ENCODE data around the gene ZNF618.
A peak's percentile ranks its signal among the peaks of the same experiment; 100 is the strongest.

Gene ZNF618

DNA sequence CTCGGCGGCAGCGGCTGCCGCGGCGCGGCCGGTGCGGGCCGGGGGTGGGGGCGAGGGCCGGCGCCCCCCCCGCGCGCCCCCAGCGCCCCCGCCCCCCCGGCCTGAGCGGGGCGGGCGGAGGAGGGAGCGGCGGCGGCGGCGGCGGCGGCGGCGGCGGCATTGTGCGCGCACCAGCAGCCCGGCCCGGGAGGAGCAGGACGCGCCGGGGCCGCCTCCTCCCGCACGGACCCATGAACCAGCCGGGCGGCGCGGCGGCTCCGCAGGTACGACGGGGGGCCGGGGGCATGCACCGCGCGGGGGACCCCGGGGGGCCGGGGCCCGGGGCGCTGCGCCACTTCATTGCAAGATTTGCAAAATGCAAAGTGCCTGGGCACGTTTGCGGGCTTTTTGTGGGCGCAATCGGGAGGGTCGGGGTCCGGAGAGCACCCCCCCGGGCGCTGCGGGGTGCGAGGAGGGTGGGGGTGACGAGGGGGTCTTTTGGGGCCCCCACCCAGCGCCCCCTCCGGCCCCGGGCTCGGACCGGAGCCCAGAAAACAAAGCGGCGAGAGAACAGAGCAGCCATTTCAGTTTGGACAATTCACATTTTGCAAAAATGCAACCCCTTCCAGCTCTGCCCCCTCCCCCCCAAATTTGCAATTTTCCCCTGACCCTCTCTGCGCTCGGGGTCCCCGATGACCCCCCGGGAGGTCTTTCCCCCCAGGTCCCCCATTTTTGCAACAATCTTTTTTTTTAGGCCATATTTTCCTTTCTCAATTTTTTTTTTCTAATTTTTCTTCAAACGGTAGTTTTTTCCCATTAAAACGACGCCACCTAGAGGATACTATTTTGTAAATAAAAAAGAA is at the start of gene ZNF618:
ZNF618 (plus strand) TSS at position 159 of the 842 bp plus-strand sequence; CDS start at position 231, 72 bp downstream.
- peak; percentile 69 for FAIRE-seq

GRCh38 chr9:113828221-113828620 is 47.9 kb upstream of the ZNF618 start:
- FAIRE-seq = no peak

DNA sequence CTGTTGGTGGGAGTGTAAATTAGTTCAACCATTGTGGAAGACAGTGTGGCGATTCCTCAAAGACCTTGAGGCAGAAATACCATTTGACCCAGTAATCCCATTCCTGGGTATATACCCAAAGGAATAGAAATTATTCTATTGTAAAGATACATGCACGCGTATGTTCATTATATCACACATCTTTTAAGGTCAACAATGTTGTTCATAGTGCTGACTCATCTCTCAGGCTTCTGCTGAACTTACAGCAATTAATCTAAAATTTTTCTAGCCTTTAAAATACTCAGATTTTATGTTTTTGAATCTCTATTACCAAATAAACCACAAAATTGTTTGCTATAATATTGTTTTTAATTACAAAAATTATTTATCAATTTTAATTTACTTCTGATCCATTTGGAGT is 38.8 kb upstream of the ZNF618 start:
- FAIRE-seq = no peak

DNA sequence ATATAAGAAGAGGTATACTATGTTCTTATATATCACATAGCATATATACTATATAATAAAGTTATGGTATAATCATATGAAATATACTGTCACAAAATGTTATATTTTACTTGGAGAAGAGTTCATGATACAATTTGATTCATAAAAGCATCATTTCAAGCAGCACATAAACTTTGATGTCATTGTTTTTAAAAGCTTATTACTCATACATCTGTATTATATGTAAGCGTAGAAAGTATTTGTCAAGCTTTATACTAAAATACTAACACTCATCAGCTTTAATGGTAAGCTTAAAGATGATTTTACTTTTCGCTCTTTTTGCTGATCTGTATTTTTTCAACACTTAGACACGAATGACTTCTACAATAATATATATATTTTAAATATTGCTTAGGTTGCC is 34.0 kb upstream of the ZNF618 start:
- no peak for FAIRE-seq

- no peak for FAIRE-seq
Measured at GRCh38 chr9:113844466-113844865, 31.6 kb upstream of the ZNF618 start.

- no peak for FAIRE-seq
Measured at GRCh38 chr9:113851359-113851758, 24.8 kb upstream of the ZNF618 start.

DNA sequence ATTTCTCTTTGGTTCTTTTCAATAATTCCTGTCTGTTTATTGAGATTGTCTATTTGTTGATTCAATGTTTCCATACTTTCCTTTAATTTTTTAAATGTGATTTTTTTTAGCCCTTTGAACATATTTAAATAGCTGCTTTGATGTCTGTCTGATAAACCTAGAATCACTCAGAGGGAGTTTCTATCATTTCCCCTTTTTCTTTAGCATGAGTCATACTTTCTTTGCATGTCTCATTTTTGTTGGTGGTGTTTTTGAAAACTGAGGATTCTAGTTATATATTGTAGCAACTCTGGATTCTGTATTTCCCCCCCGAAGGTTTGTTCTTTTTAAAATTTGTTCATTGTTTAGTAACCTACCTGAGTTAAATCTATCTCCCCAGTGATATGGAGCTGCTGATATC is 24.2 kb upstream of the ZNF618 start:
- FAIRE-seq = no peak

DNA sequence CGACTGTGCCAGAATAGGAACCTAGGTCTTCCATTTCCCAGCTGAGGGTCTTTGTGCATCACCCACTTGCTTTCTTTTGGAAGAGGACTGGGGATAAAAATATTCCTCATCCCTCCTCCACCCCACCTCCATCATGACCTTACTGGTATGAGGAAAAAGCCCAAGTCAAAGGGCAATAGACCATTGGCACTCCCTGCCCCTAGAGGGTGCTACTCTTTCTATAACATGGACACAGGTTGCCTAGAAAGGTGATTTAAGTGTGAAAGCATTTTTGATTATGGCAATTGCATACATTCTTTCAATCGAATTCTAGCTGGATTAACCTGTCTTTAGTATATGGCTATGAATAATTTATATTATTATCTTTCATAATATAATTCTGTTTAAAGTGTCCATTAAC is 22.8 kb upstream of the ZNF618 start:
- FAIRE-seq = no peak

DNA sequence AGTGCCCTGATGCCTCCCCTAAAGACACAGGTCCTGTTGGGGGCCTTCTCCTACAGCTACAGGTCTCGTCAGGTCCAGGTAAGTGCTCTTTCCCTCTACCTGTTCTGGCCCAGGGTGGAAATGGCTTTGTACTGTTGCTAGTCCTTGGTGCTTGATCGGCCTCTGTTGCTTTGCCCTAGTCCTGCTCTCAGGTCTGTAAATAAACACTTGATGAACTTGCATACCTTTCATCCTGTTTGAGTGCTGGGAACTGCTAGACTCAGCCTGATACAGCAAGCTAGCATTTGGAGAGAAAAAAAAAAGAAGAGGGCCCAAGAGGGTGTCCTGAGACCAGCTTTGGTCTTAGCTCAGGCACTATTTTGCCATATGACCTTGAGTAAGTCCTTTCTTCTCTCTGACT is 21.8 kb upstream of the ZNF618 start:
- FAIRE-seq = no peak

DNA sequence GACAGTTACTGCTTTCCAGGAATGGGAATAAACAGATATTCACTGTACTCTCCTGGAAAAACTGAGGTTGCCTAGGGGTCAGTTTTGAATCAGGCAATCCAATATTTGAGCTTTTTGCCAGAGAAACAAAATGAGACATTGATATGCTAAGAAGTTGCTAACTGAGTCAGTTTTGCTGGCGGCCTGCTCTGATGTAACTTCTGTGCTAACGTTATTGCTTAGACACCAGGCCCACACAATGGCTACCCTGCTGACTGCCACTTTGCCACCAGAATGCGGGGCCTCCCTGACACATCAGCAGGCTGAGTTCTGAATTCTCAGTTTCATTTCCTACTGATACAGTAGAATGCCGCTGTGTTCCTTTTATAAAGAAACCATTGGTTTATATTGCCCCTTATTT is 18.2 kb upstream of the ZNF618 start:
- FAIRE-seq = no peak

- FAIRE-seq = no peak
Measured at GRCh38 chr9:113858282-113858681, 17.8 kb upstream of the ZNF618 start.

DNA sequence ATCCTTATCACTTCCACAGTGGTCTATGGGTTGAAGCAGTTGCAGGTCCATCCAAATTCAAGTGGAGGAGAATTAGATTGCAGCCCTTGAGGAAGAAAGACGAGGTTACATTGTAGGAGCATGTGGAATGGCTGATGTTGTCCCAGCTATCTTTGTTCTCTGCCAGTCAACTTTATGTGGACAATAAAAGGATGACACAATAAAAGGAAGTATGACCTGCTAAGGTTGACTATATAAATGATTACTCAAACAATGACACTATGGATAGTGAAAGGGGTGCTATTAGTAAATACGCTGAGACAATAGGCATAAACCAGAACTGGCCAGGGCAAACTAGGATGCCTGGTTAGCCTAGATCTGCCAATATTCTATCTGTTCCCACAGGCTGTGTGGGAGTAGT is 12.8 kb upstream of the ZNF618 start:
- no peak for FAIRE-seq

DNA sequence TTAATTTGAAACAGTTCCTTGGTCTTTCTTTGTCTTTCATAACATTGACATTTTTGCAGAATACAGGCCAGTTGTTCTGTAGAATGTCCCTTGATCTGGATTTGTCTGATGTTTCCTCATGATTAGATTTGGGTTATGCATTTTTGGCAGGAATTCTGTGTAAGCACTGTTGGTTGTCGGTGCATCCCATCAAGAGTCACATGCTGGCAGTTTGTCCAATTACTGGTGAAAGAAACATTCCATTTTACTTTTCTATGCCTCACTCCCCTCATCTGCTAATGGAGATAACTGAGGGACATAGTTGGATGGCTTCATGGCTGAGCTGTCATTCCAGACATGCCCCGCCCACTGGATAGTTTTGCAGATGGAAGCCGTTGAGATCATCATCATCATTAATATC is 7.6 kb upstream of the ZNF618 start:
- no peak for FAIRE-seq

DNA sequence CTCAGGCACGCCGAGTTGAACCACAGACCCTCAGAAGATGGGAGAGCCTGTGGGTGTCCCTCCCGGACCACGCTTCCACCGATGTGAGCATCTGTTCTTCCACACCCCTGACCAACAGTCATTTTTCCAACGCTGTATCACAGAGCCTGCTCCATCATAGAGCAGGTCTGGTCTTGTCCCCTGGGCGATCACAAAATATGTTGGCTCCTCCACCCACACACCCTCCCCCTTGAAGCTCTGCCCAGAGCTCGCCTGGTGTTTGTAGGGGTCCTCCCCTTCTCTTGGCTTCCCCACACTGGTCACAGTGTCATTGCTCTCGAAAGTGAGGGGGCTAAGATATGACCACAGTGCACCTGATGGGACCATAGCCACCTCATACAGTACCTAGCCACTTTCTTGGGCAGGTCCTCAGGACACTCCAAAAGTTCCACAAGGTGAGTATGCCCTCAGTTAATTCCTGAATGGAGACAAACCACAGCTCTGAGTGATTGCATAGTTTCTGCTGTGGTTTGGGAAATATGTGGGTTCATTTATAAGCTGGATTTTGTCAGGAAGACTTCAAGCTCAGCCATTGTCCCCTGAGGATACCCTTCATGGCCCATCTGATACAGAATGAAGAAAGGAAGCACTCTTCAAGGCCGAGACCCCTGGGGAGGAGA is 3.5 kb upstream of the ZNF618 start:
- no peak for FAIRE-seq

DNA sequence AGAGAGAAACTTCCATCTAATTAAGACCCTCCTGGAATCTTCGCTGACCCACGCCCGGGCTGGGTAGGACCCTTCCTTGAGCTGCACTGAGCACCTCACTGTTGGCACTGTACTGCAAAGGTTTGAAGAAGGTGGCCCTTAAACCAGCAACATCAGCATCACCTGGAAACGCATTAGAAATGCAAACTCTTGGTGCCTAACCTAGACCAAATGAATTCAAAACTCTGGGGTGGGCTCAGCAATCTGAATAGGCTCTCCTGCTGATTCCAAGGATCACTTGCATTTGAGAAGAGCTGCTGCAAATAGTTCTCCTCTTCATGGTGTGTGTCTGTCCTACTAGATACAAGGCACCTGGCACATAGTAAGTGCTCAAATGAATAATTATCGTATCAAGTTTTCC is 2.7 kb upstream of the ZNF618 start:
- FAIRE-seq = no peak

DNA sequence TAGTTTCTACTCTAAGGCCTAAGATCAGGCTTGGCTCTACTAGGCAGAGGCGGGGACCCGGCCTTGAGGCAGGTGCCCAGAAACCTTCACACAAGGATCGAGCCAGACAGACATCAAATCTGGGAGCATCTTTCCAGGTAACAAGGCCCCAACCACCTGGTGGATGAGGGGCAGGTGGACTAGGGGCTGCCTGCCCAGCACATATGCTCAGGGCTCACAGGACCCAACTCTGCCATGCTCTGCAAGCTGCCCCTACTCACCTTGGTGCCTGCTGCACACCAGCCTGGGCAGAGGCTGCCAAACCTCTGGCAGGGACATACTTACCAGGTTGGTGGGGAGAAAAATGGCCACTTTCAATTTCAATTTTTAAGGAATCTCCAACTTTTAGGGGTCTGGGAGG is 2.2 kb upstream of the ZNF618 start:
- no peak for FAIRE-seq

DNA sequence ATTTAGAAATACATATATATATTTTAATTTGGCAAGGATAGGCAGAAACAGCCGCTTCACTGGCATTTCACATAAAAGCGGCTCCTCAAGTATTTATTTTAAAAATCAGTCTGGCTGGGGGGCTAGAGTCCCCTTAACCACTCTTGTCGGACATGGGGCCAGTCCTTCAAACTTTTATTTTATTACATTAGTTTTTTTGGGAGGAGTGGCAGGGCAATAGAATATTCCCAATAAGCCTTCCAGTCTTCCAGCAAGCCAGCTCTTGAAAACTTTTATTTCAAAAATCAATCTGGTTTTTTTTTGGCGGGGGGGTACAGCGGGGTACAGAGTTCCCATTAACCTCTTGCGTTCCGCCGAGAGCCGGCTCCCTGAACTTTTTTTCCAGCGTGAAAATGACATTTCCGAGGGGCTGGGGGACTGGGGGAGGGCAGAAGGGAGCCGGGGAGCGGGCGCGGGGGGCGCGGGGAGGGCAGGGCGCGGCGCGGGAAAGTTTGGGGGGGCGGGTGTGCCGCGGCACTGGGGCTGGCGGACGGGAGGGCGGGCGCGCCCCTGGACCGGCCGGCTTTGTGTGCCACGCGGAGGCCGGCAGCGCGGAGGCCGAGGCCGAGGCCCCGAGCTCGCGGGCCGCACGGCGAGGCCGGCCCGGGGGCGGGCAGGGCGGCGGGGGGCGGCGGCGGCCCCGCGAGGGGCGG is 504 bp upstream of the ZNF618 start:
- FAIRE-seq = no peak

GRCh38 chr9:113876993-113877368 is 872 bp downstream of the ZNF618 start:
- FAIRE-seq = no peak

- no peak for FAIRE-seq
Measured at GRCh38 chr9:113879318-113879717, 3.2 kb downstream of the ZNF618 start.

- FAIRE-seq = no peak
Measured at GRCh38 chr9:113879911-113880310, 3.8 kb downstream of the ZNF618 start.

DNA sequence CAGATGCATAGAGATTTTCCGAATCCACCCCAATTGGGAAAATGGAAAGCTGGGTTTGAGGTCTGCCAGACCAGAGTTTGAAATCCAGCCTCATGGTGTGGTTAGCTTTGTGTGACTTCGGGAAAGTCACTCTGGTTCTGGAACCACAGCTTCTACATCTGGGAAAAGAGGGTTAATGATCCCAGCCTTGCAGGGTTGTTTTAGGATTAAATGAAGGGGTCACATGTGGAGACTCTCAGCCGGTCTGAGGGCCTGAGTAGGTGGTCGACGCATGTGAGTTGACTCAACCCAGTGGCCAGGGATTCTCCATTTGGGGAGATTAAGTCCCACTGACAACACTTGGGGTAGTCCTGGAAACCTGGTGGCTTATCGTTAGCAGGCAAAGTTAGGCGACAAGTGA is 6.1 kb downstream of the ZNF618 start:
- FAIRE-seq = no peak

DNA sequence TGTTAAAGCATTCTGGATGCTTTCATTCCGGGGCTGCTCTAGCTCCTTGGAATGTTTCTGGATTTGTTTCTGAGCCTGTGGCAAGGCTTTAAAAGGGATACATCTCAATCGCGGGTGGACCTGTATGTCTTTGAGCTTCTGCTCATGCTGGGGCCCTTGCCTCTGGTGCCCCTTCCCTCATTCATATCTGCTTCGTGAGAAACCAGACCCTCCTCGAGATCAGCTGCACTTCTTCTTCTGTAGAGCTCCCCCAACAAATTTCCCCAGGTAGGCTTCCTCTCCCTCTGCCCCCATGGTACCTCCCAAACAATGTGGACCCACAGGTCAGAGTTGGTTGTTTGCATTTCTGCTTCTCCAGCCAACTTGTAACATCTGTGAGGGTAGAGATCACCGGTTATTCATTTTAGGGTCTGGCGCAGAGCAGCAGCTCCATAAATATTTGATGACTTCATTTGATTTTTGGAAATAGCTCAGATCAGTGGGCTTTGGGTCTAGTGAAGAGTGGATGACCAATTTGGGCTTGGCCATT is 6.6 kb downstream of the ZNF618 start:
- no peak for FAIRE-seq

DNA sequence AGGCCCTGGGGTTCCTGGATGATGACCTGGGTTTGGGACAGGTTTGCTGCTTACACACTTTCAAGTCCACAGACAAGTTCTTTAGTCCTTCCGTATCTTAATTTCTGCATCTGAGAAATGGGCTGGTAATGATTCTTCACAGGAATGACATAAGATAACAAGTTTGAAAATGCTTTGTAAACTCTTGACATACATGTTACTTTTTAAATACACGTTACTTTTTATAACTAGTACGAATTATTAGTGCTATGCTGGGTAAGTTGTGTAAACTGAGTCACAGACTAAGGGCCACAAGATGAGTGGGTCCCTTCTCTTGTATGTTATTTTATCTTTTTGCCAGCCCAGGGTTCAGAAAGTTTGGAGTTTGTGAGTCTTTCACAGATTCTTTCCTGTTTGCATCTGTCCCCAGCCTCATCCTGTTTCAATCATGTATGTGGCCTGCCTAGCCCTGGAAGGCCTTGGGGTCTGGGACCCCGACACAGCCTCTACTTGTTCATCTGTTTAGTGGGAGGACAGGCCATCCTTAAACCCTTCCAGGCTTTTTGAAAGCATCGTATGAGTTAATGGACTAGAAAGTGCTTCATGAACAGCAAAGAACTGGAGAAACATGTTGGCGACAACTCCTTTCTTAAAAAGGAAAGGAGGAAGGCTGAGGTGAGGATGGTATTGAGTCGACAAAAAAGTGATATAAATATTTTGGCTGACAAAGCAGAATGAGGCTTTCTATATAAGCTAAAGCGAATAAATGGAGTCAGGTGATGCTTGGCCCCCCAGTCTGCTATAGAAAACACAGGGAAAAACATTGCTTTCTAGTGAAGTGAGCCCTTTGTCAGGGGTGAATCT is 9.3 kb downstream of the ZNF618 start:
- FAIRE-seq = no peak

Data from TTC549 (cell line).